ENCODE results near the gene PLP2.
"Not testable (repeated sequence)": the region's sequence is repeated elsewhere in the genome, so short reads cannot be mapped to it uniquely, and the experiment has no call there.

The PLP2 gene

GRCh38 chrX:49164589-49165360 is 6.9 kb upstream of the PLP2 start:
- DNase-seq = no peak

DNA sequence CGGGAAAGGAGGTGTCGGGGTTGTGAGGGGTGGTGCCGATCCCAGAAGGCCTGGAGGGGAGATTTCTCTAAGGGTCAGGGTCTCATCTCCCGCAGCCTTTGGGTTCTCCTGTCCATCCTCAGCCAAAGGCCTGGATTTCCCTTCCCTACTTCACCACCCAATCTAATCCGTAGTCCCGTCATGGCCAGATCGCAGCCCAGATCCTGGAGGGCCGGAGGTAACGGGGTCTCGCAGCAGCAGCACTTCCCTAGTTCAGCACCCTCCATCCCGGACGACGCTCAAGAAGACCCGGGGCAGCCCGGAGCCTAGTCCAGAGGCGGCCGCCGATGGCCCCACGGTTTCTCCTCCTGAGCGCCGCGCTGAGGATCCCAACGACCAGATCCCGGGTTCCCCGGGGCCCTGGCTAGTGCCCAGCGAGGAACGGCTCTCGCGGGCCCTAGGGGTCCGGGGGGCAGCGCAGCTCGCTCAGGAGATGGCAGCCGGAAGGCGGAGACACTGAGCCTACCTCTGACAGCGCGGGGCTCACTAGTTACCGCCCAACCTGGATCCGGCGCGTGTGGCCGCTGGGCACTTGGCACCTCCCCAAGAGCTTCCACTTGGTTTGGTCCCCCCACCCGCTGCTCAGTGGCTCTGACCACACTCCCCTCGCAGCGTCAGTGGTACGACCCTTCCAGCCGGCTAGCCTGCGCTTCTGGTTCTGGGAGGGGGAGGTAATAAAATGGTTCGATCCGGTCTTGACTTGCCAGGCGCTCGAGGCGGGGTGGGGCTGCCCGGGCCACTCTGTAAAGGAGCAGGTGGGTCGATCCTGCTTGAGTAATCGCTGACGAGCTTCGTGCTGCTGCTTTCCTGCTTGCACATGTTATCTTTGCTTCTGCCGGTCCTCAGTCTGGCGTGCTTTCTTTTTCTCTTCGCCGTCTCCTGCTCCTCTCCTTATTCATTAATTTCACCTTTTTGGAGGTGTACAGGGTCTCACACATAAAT is 5.5 kb upstream of the PLP2 start:
- DNase-seq = peak; percentile 82 to 89

DNA sequence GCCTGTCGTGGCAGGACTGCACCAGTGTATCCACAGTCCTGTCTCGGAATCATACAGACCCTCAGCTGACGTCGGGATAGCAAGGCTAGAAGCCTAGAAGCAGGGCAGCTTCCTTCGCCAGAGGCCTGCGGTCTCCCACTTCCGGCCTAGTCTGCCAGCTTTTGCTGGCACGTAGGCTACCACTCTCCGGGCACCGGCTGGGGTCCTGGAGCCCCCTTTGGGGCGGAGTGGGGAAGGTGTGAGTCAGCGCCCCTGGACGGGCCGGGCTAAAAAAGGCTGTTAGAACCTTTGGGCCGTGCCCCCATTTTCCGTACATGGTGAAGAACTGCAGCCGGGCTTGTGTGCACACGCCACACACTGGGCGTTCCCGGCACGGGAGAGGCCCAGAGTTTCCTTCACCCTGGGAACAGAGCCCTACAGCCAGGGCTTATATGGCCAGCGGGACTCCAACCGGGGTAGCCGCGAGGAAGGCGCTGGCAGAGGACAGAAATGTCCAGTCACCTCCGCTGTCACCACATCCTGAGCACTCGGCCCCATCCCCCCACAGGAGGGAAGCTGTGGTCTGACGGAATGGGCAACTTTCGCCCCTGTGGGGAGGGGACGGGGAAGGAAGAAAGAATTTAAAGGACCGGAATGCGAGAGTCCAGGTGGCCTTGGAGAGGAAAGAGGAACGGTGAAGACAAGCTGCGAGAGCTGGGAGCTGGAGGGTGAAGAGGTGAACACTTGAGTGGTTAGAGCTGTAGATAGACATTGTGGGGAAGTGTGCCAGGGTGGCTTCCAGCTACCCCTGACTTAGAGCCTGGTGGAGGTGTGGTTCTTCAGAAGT is 4.6 kb upstream of the PLP2 start:
- no peak for DNase-seq

DNA sequence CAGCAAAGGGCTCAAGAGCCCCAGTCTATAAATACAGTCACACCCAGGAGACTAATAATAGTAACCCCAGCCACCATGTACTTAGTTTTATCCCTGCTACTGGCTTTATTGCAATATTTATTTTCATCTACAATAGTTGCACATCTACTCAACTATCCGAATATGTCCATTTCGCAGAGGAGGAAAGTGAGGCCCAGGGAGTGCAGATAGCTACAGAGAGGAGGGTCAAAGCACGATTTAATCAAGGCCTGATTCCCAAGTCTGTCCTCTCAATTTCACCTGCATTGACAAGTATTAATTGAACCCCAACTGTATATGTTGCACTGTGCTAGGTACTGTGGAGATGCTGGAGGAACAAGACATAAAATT is 4.0 kb upstream of the PLP2 start:
- no peak for DNase-seq

- peak; percentile 31 to 65 for DNase-seq
Observed at GRCh38 chrX:49172280-49172780, 632 bp downstream of the PLP2 start.

GRCh38 chrX:49173544-49173943 is 1.8 kb downstream of the PLP2 start:
- not testable (repeated sequence) for DNase-seq

DNA sequence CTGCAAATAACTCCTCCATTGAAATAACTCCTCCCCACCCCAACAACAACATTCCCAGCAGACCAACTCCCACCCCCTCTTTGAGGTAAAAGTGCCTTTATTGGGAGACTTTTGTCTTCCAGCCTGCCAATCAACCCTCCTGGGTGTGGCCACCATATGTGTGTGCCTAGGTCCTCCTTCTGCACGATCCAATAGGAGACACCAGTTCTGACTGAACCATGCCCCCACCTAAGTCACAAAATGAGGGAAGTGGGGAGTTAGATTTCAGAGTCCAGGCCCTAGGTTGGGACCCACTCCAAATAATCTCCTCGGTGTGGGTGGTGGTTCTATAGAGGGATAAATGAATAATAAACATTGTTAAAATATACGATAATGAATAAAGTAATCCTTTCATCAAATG is 3.0 kb downstream of the PLP2 start:
- DNase-seq = no peak

GRCh38 chrX:49175435-49176274 is 4.0 kb downstream of the PLP2 start:
- no peak for DNase-seq

- no peak for DNase-seq
Observed at GRCh38 chrX:49176421-49177326, 5.0 kb downstream of the PLP2 start.

- no peak for DNase-seq
Observed at GRCh38 chrX:49177338-49177833, 5.7 kb downstream of the PLP2 start.

- no peak for DNase-seq
Observed at GRCh38 chrX:49177873-49178480, 6.3 kb downstream of the PLP2 start.

DNA sequence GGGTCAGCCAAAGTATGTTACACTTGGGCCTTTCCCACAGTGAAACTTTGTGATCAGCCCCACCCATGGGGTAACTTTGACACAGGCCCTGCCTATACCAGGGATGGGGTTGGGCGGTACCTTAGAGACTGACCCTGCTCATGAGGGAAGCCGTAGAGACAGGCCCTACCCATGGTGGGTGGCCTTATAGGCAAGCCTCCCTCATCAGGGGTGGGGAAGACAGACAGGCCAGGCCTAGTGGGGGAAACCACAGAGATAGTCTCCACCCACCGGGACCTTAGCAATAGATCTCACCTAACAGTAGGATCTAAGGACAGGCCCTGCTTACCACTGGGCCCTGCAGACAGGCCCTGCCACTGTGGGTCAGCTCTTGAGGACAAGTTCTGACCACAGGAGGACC is 6.8 kb downstream of the PLP2 start:
- DNase-seq = no peak

DNA sequence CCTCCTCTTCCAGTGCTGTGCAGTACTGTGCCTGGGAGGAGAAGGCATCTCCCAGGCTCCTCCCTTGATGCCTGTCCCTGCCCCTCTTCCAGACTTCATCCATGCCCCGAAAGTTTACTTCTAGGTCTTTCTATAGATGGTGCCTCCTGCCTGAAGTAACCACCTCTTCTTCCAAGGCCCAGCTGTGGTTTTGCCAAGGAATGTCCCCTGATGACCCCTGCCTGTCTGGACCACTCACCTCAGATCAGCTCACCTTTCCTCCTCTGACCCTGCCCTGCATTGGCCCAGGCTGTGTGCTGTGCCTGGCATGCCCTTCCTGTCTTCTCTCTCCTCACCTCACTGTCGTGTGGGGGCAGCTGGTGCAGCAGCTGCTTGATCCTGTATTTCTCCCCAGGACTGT is 7.7 kb downstream of the PLP2 start:
- DNase-seq = peak in 1 of 2 experiments; percentile 16

GRCh38 chrX:49183701-49184281 is 12.1 kb downstream of the PLP2 start:
- no peak for DNase-seq

GRCh38 chrX:49184294-49185281 is 12.9 kb downstream of the PLP2 start:
- peak; percentile 49 to 60 for DNase-seq

GRCh38 chrX:49186125-49187027 is 14.7 kb downstream of the PLP2 start, which contains the start of gene PRICKLE3:
Gene PRICKLE3, minus strand, starts transcription at chrX:49186373. Its CDS starts 76 bp downstream, at chrX:49186297.
- DNase-seq = peak; percentile 46 to 79

GRCh38 chrX:49187028-49187394 is 15.3 kb downstream of the PLP2 start:
- DNase-seq = peak in 1 of 2 experiments; percentile 38

Data from NCI-H524 (cell line).